Measurements from ENCODE around the gene SETD6.
A peak's percentile ranks its signal among the peaks of the same experiment; 100 is the strongest.
"Not testable (repeated sequence)": the region's sequence is repeated elsewhere in the genome, so short reads cannot be mapped to it uniquely, and the experiment has no call there.

Gene SETD6

GRCh38 chr16:58515125-58515870 lies at the start of gene SETD6:
SETD6 (plus strand) TSS chr16:58515517; CDS start chr16:58515538, 21 bp downstream.
- DNase-seq (ENCODE audit: low read depth in 2 of 2), result peak; percentile 67 to 73

GRCh38 chr16:58465817-58466216 lies 49.5 kb upstream of the SETD6 start:
- no peak for DNase-seq (ENCODE audit: low read depth in 2 of 2)

GRCh38 chr16:58466396-58466795 lies 48.9 kb upstream of the SETD6 start:
- DNase-seq (ENCODE audit: low read depth in 2 of 2), result no peak

- no peak for DNase-seq (ENCODE audit: low read depth in 2 of 2)
Measured at GRCh38 chr16:58467905-58468304, 47.4 kb upstream of the SETD6 start.

- DNase-seq (ENCODE audit: low read depth in 2 of 2), result no peak
Measured at GRCh38 chr16:58471209-58471975, 43.9 kb upstream of the SETD6 start.

GRCh38 chr16:58472266-58472665 lies 43.1 kb upstream of the SETD6 start:
- DNase-seq (ENCODE audit: low read depth in 2 of 2), result no peak

- no peak for DNase-seq (ENCODE audit: low read depth in 2 of 2)
Measured at GRCh38 chr16:58472827-58473226, 42.5 kb upstream of the SETD6 start.

GRCh38 chr16:58474296-58474695 lies 41.0 kb upstream of the SETD6 start:
- DNase-seq (ENCODE audit: low read depth in 2 of 2), result no peak

GRCh38 chr16:58475091-58475619 lies 40.2 kb upstream of the SETD6 start:
- no peak for DNase-seq (ENCODE audit: low read depth in 2 of 2)

- DNase-seq (ENCODE audit: low read depth in 2 of 2), result no peak
Measured at GRCh38 chr16:58476791-58477190, 38.5 kb upstream of the SETD6 start.

- no peak for DNase-seq (ENCODE audit: low read depth in 2 of 2)
Measured at GRCh38 chr16:58478427-58478826, 36.9 kb upstream of the SETD6 start.

GRCh38 chr16:58481226-58481869 lies 34.0 kb upstream of the SETD6 start:
- DNase-seq (ENCODE audit: low read depth in 2 of 2), result no peak

GRCh38 chr16:58481931-58482330 lies 33.4 kb upstream of the SETD6 start:
- no peak for DNase-seq (ENCODE audit: low read depth in 2 of 2)

- no peak for DNase-seq (ENCODE audit: low read depth in 2 of 2)
Measured at GRCh38 chr16:58485184-58485887, 30.0 kb upstream of the SETD6 start.

GRCh38 chr16:58487566-58488351 lies 27.6 kb upstream of the SETD6 start:
- peak; percentile 60 to 65 for DNase-seq (ENCODE audit: low read depth in 2 of 2)

- no peak for DNase-seq (ENCODE audit: low read depth in 2 of 2)
Measured at GRCh38 chr16:58488531-58488930, 26.8 kb upstream of the SETD6 start.

- DNase-seq (ENCODE audit: low read depth in 2 of 2), result no peak
Measured at GRCh38 chr16:58490065-58490464, 25.3 kb upstream of the SETD6 start.

- not testable (repeated sequence) for DNase-seq (ENCODE audit: low read depth in 2 of 2)
Measured at GRCh38 chr16:58490539-58490938, 24.8 kb upstream of the SETD6 start.

GRCh38 chr16:58492066-58492465 lies 23.3 kb upstream of the SETD6 start:
- no peak for DNase-seq (ENCODE audit: low read depth in 2 of 2)

GRCh38 chr16:58492735-58493134 lies 22.6 kb upstream of the SETD6 start:
- no peak for DNase-seq (ENCODE audit: low read depth in 2 of 2)

Data from stimulated activated CD8-positive, alpha-beta memory T cell treated with anti-CD3 and anti-CD28 coated beads, Interleukin-2, amount 100 ng/mL, for 48 hours (primary cell).